HEK293 (cell line): ENCODE data around the gene TMEM203.

Source experiments
- CTCF ChIA-PET: fragments of 350-600 bp; formaldehyde crosslinking; extraction: SDS; loops from one replicate; lab custom pipeline; 2021; ENCODE audit warnings: antibody characterized with exemption; lab: Yijun Ruan, JAX
- POLR2A ChIA-PET: fragments of 300-600 bp; formaldehyde crosslinking; extraction: SDS; loops from one replicate; lab custom pipeline; 2020; ENCODE audit warnings: antibody characterized with exemption, inconsistent platforms; lab: Yijun Ruan, JAX
- H3K27ac ChIP-seq: fragments of 200-500 bp; sonication (Bioruptor generic); 2 replicates; pipeline ENCODE4 v1.5.1; 2014; ENCODE audit warnings: low read depth, low read length, control low read depth, inconsistent platforms; ENCODE audit errors: extremely low read depth
- H3K36me3 ChIP-seq, 2 experiments: fragments of 200-500 bp in 1 of 2; sonication (Bioruptor generic) in 1 of 2; 1 replicate in 1 of 2; 2 replicates in 1 of 2; pipeline ENCODE4 v1.5.1; 2014 to 2017; ENCODE audit warnings: inconsistent platforms in 2 of 2, low read length in 2 of 2; ENCODE audit not compliant: control insufficient read depth in 2 of 2, insufficient read depth in 1 of 2
- H3K4me1 ChIP-seq: fragments of 200-500 bp; sonication (Bioruptor generic); 2 replicates; pipeline ENCODE4 v1.5.1; 2014; ENCODE audit warnings: mild to moderate bottlenecking, low read length, inconsistent platforms; ENCODE audit not compliant: control insufficient read depth, insufficient read depth
- H3K4me3 ChIP-seq: 2 replicates; pipeline ENCODE4 v1.5.1; 2011; ENCODE audit warnings: low read depth, mild to moderate bottlenecking, control low read depth, low read length, moderate library complexity
- H3K9me3 ChIP-seq: fragments of 200-500 bp; sonication (Bioruptor generic); 2 replicates; pipeline ENCODE4 v1.5.1; 2014; ENCODE audit warnings: low read depth, low read length, inconsistent platforms; ENCODE audit not compliant: control insufficient read depth, insufficient read depth
- BCL11A ChIP-seq: fragments of 450-650 bp; formaldehyde crosslinking; IDR thresholded peaks from 2 replicates; pipeline ENCODE4 v1.5.1; 2016; ENCODE audit warnings: low read depth, missing biosample characterization, missing genetic modification characterization
- BCL11B ChIP-seq: fragments of 450-650 bp; formaldehyde crosslinking; IDR thresholded peaks from 2 replicates; pipeline ENCODE4 v1.5.1; 2016; ENCODE audit warnings: low read depth, missing biosample characterization, missing genetic modification characterization
- FEZF1 ChIP-seq: fragments of 450-650 bp; formaldehyde crosslinking; IDR thresholded peaks from 2 replicates; pipeline ENCODE4 v1.5.1; 2016; ENCODE audit warnings: missing biosample characterization, missing genetic modification characterization
- HOXC10 ChIP-seq: sonication (generic); formaldehyde crosslinking; IDR thresholded peaks from 2 replicates; pipeline ENCODE4 v1.8.1; 2023; ENCODE audit warnings: mild to moderate bottlenecking, missing genetic modification reagents
- YY1 ChIP-seq: fragments of 450-650 bp; formaldehyde crosslinking; IDR thresholded peaks from 2 replicates; pipeline ENCODE4 v1.5.1; 2018; ENCODE audit warnings: missing biosample characterization, missing genetic modification characterization
- ZFP41 ChIP-seq: fragments of 450-650 bp; formaldehyde crosslinking; IDR thresholded peaks from 2 replicates; pipeline ENCODE4 v1.5.1; 2016; ENCODE audit warnings: missing biosample characterization, missing genetic modification characterization, borderline replicate concordance
- ZNF133 ChIP-seq: fragments of 450-650 bp; formaldehyde crosslinking; IDR thresholded peaks from 2 replicates; pipeline ENCODE4 v1.5.1; 2016; ENCODE audit warnings: missing biosample characterization, missing genetic modification characterization
- ZNF157 ChIP-seq: fragments of 450-650 bp; formaldehyde crosslinking; IDR thresholded peaks from 2 replicates; pipeline ENCODE4 v1.5.1; 2016; ENCODE audit warnings: missing biosample characterization, missing genetic modification characterization
- ZNF202 ChIP-seq: fragments of 450-650 bp; formaldehyde crosslinking; IDR thresholded peaks from 2 replicates; pipeline ENCODE4 v1.5.1; 2016; ENCODE audit warnings: missing biosample characterization, missing genetic modification characterization, borderline replicate concordance
- ZNF211 ChIP-seq: fragments of 450-650 bp; formaldehyde crosslinking; IDR thresholded peaks from 2 replicates; pipeline ENCODE4 v1.5.1; 2016; ENCODE audit warnings: low read depth, missing biosample characterization, missing genetic modification characterization
- ZNF426 ChIP-seq: fragments of 450-650 bp; formaldehyde crosslinking; IDR thresholded peaks from 2 replicates; pipeline ENCODE4 v1.5.1; 2017; ENCODE audit warnings: missing biosample characterization, missing genetic modification characterization, mild to moderate bottlenecking, inconsistent platforms, moderate library complexity
- ZNF514 ChIP-seq: fragments of 450-650 bp; formaldehyde crosslinking; IDR thresholded peaks from 2 replicates; pipeline ENCODE4 v1.5.1; 2016; ENCODE audit warnings: missing biosample characterization, missing genetic modification characterization
- ZNF521 ChIP-seq: fragments of 450-650 bp; formaldehyde crosslinking; IDR thresholded peaks from 2 replicates; pipeline ENCODE4 v1.5.1; 2017; ENCODE audit warnings: missing biosample characterization, mild to moderate bottlenecking, missing genetic modification characterization
- ZNF621 ChIP-seq: fragments of 450-650 bp; formaldehyde crosslinking; IDR thresholded peaks from 2 replicates; pipeline ENCODE4 v1.5.1; 2017; ENCODE audit warnings: missing biosample characterization, missing genetic modification characterization
- ZNF843 ChIP-seq: fragments of 450-650 bp; formaldehyde crosslinking; IDR thresholded peaks from 2 replicates; pipeline ENCODE4 v1.5.1; 2016; ENCODE audit warnings: missing biosample characterization, missing genetic modification characterization
- TF ChIP-seq, protein P1 (sequence below): fragments of 450-650 bp; formaldehyde crosslinking; conservative IDR thresholded peaks from 2 replicates; pipeline ENCODE4 v1.5.1; 2016; ENCODE audit warnings: low read depth, missing biosample characterization, missing genetic modification characterization
- TF ChIP-seq, protein P2 (sequence below): fragments of 450-650 bp; formaldehyde crosslinking; IDR thresholded peaks from 2 replicates; pipeline ENCODE4 v1.5.1; 2016; ENCODE audit warnings: missing biosample characterization, missing genetic modification characterization

The TMEM203 gene

DNA sequence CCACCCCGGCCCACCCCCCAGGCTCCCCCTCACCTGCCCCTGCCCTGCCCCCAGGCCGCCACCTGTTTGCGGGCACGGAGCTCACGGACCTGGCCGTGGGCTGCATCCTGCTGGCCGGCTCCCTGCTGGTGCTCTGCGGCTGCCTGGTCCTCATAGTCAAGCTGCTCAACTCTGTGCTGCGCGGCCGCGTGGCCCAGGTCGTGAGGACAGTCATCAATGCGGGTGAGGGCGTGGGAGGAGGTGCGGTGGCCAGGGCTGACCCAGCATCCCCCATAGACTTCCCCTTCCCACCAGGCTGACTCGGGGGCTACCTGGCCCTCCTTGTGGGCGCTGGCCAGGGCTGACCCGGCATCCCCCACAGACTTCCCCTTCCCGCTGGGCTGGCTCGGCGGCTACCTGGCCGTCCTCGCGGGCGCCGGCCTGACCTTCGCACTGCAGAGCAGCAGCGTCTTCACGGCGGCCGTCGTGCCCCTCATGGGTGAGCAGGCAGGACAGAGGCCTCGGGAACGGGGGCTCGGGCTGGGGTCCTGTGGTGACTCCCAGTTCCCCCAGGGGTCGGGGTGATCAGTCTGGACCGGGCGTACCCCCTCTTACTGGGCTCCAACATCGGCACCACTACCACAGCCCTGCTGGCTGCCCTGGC is 28.7 kb upstream of the TMEM203 start (continued):
- TF ChIP-seq, protein P1, sequence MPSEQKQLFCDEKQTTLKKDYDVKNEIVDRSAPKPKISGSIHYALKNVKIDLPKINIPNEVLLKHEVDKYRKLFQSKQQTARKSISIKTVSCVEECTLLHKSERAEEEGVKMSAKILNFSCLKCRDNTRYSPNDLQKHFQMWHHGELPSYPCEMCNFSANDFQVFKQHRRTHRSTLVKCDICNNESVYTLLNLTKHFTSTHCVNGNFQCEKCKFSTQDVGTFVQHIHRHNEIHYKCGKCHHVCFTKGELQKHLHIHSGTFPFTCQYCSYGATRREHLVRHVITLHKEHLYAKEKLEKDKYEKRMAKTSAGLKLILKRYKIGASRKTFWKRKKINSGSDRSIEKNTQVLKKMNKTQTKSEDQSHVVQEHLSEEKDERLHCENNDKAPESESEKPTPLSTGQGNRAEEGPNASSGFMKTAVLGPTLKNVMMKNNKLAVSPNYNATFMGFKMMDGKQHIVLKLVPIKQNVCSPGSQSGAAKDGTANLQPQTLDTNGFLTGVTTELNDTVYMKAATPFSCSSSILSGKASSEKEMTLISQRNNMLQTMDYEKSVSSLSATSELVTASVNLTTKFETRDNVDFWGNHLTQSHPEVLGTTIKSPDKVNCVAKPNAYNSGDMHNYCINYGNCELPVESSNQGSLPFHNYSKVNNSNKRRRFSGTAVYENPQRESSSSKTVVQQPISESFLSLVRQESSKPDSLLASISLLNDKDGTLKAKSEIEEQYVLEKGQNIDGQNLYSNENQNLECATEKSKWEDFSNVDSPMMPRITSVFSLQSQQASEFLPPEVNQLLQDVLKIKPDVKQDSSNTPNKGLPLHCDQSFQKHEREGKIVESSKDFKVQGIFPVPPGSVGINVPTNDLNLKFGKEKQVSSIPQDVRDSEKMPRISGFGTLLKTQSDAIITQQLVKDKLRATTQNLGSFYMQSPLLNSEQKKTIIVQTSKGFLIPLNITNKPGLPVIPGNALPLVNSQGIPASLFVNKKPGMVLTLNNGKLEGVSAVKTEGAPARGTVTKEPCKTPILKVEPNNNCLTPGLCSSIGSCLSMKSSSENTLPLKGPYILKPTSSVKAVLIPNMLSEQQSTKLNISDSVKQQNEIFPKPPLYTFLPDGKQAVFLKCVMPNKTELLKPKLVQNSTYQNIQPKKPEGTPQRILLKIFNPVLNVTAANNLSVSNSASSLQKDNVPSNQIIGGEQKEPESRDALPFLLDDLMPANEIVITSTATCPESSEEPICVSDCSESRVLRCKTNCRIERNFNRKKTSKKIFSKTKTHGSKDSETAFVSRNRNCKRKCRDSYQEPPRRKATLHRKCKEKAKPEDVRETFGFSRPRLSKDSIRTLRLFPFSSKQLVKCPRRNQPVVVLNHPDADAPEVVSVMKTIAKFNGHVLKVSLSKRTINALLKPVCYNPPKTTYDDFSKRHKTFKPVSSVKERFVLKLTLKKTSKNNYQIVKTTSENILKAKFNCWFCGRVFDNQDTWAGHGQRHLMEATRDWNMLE (tag by site-specific recombination): no peak
- no peak for TF ChIP-seq ZFP41
- TF ChIP-seq ZNF521 (tag by site-specific recombination): no peak
- no peak for TF ChIP-seq HOXC10 (CRISPR knock-in tag)
- no peak for TF ChIP-seq ZNF514 (tag by site-specific recombination)

DNA sequence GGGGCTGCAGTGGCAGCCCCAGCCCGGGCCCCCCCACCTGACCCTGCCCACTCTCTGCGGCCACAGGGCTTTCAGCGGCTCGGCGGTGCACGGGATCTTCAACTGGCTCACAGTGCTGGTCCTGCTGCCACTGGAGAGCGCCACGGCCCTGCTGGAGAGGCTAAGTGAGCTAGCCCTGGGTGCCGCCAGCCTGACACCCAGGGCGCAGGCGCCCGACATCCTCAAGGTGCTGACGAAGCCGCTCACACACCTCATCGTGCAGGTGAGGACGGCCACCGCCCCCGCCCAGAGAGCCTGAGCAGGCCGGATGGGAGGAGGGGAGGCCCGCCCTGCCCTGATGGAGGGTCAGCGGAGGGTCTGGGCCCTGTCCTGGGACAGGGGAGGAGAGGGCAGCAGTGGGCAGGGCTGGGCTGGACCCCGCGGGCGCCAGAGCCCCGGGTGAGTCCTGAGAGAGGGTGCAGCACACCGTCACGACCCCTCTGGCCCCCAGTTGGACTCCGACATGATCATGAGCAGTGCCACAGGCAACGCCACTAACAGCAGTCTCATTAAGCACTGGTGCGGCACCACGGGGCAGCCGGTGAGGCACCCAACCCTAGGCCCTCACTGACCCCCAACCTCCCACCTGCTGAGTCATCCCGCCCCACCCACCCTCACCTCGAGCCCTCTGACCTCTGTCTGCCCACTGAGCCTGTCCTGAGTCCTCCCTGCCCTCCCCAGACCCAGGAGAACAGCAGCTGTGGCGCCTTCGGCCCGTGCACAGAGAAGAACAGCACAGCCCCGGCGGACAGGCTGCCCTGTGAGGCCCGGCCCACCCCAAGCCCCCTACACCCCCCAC is 27.9 kb upstream of the TMEM203 start:
- peaks cover 3% of the 10 kb centered on the region; the same call in 1 of the 2 replicates for H3K4me1 ChIP-seq
- CTCF ChIA-PET: interaction anchor here (0.6 to 1.2 kb wide), 4 partner anchors 18 to 35 kb away, joined by 3 to 4 read pairs (median 3); partner anchors contain the start of genes STPG3 and TPRN
- POLR2A ChIA-PET: interaction anchor here (0.8 kb wide), 1 partner anchor 10 kb away, joined by 3 read pairs; no protein-coding TSS in a partner anchor

DNA sequence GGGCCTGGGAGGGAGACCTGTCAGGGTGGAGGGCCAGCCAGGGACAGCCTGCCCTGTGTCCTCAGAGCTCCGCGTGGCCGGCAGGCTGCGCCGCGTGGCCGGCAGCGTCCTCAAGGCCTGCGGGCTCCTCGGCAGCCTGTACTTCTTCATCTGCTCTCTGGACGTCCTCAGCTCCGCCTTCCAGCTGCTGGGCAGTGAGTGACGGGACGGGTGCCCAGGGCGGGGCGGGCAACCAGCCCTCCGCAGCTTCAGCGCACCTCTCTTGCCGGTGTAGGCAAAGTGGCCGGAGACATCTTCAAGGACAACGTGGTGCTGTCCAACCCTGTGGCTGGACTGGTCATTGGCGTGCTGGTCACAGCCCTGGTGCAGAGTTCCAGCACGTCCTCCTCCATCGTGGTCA is 27.1 kb upstream of the TMEM203 start:
- no peaks in the 10 kb centered on the region for H3K9me3 ChIP-seq
- H3K4me3 ChIP-seq: no peak overlapping the region
- H3K36me3 ChIP-seq: no peaks in the 10 kb centered on the region
- H3K27ac ChIP-seq: no peak overlapping the region
- H3K4me1 ChIP-seq: peaks cover 3% of the 10 kb centered on the region; the same call in 1 of the 2 replicates
- TF ChIP-seq BCL11B (tag by site-specific recombination): 0 out of 2 replicates have a peak, but pooled peaks have one; percentile 14
- no peak for TF ChIP-seq ZNF621 (tag by site-specific recombination)
- TF ChIP-seq ZNF133: no peak
- TF ChIP-seq ZNF843 (tag by site-specific recombination): no peak
- ChIA-PET CTCF (no interaction called here), POLR2A (interaction anchor here (0.6 kb wide), 2 partner anchors 13 to 107 kb away, joined by 3 to 6 read pairs; no protein-coding TSS in a partner anchor)

More for the DNA sequence above, 27.9 kb upstream of the TMEM203 start:
- no peaks in the 10 kb centered on the region for H3K9me3 ChIP-seq
- H3K4me3 ChIP-seq: no peak overlapping the region
- H3K27ac ChIP-seq: no peak overlapping the region
- TF ChIP-seq BCL11B (tag by site-specific recombination) (peak; percentile 68; the same call in 1 of the 2 replicates), FEZF1 (tag by site-specific recombination) (no peak), YY1 (no peak), ZNF157 (peak; percentile 88), ZNF211 (no peak), ZNF202 (no peak), BCL11A (tag by site-specific recombination) (0 out of 2 replicates have a peak, but pooled peaks have one; percentile 31), ZNF426 (tag by site-specific recombination) (no peak)
- TF ChIP-seq, protein P2, sequence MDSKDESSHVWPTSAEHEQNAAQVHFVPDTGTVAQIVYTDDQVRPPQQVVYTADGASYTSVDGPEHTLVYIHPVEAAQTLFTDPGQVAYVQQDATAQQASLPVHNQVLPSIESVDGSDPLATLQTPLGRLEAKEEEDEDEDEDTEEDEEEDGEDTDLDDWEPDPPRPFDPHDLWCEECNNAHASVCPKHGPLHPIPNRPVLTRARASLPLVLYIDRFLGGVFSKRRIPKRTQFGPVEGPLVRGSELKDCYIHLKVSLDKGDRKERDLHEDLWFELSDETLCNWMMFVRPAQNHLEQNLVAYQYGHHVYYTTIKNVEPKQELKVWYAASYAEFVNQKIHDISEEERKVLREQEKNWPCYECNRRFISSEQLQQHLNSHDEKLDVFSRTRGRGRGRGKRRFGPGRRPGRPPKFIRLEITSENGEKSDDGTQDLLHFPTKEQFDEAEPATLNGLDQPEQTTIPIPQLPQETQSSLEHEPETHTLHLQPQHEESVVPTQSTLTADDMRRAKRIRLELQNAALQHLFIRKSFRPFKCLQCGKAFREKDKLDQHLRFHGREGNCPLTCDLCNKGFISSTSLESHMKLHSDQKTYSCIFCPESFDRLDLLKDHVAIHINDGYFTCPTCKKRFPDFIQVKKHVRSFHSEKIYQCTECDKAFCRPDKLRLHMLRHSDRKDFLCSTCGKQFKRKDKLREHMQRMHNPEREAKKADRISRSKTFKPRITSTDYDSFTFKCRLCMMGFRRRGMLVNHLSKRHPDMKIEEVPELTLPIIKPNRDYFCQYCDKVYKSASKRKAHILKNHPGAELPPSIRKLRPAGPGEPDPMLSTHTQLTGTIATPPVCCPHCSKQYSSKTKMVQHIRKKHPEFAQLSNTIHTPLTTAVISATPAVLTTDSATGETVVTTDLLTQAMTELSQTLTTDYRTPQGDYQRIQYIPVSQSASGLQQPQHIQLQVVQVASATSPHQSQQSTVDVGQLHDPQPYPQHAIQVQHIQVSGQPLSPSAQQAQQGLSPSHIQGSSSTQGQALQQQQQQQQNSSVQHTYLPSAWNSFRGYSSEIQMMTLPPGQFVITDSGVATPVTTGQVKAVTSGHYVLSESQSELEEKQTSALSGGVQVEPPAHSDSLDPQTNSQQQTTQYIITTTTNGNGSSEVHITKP (tag by site-specific recombination): no peak
- H3K36me3 ChIP-seq: peaks cover 0 to under 1% of the 10 kb centered on the region in 2 experiments; a peak in 1 of 3 replicates
